ENCODE results near the gene ATXN2.

The ATXN2 gene

GRCh38 chr12:111455448-111456320, 143.4 kb downstream of the ATXN2 start:
- H3K27ac ChIP-seq (ENCODE audit: low read depth, low read length, poor library complexity, severe bottlenecking), result no peak overlapping the region
- H3K27me3 ChIP-seq (ENCODE audit: insufficient read depth, low read length), result no peaks in the 10 kb centered on the region
- H4K20me1 ChIP-seq (ENCODE audit: insufficient read depth, low read length), result no peaks in the 10 kb centered on the region
- no peak for TF ChIP-seq CTCF (IDR thresholded peaks at IDR 0.05; ENCODE audit: low read length)
- TF ChIP-seq EZH2 (IDR thresholded peaks at IDR 0.05; ENCODE audit: borderline replicate concordance, low read length), result no peak
- H3K36me3 ChIP-seq (ENCODE audit: insufficient read depth, low read length), result peaks cover 37% of the 10 kb centered on the region
- H2AFZ ChIP-seq (ENCODE audit: low read length), result no peak overlapping the region
- H3K4me1 ChIP-seq (ENCODE audit: insufficient read depth, low read length, severe bottlenecking), result no peaks in the 10 kb centered on the region
- H3K4me2 ChIP-seq (ENCODE audit: low read length), result no peak overlapping the region
- H3F3A ChIP-seq (ENCODE audit: insufficient read depth, low read length), result no peaks in the 10 kb centered on the region
- no peaks in the 10 kb centered on the region for H3K79me2 ChIP-seq (ENCODE audit: insufficient read depth, low read length)
- no peaks in the 10 kb centered on the region for H3K9me2 ChIP-seq (ENCODE audit: low read depth, low read length)
- H3K9me3 ChIP-seq (ENCODE audit: low read length), result no peaks in the 10 kb centered on the region
- no peak overlapping the region for H3K9ac ChIP-seq (ENCODE audit: low read length)
- no peak overlapping the region for H3K4me3 ChIP-seq (ENCODE audit: low read depth, low read length, poor library complexity, severe bottlenecking)

- H3K36me3 ChIP-seq (ENCODE audit: insufficient read depth, low read length), result peaks cover 41% of the 10 kb centered on the region
These were observed 144.2 kb downstream of the ATXN2 start for GRCh38 chr12:111454716-111455447.

GRCh38 chr12:111454311-111454710, 144.8 kb downstream of the ATXN2 start:
- H3K36me3 ChIP-seq (ENCODE audit: insufficient read depth, low read length), result peaks cover 41% of the 10 kb centered on the region

More at GRCh38 chr12:111454716-111455447, 144.2 kb downstream of the ATXN2 start:
- Histone ChIP-seq H4K20me1 (ENCODE audit: insufficient read depth, low read length) (no peaks in the 10 kb centered on the region), H3K9me3 (ENCODE audit: low read length) (no peaks in the 10 kb centered on the region), H3F3A (ENCODE audit: insufficient read depth, low read length) (no peaks in the 10 kb centered on the region), H3K9ac (ENCODE audit: low read length) (no peak overlapping the region), H3K79me2 (ENCODE audit: insufficient read depth, low read length) (no peaks in the 10 kb centered on the region), H3K4me2 (ENCODE audit: low read length) (no peak overlapping the region), H2AFZ (ENCODE audit: low read length) (no peak overlapping the region), H3K4me3 (ENCODE audit: low read depth, low read length, poor library complexity, severe bottlenecking) (no peak overlapping the region), H3K9me2 (ENCODE audit: low read depth, low read length) (no peaks in the 10 kb centered on the region), H3K27me3 (ENCODE audit: insufficient read depth, low read length) (no peaks in the 10 kb centered on the region), H3K27ac (ENCODE audit: low read depth, low read length, poor library complexity, severe bottlenecking) (no peak overlapping the region), H3K4me1 (ENCODE audit: insufficient read depth, low read length, severe bottlenecking) (no peaks in the 10 kb centered on the region)
- TF ChIP-seq CTCF (IDR thresholded peaks at IDR 0.05; ENCODE audit: low read length) (no peak), EZH2 (IDR thresholded peaks at IDR 0.05; ENCODE audit: borderline replicate concordance, low read length) (no peak)

More at GRCh38 chr12:111454311-111454710, 144.8 kb downstream of the ATXN2 start:
- no peaks in the 10 kb centered on the region for H4K20me1 ChIP-seq (ENCODE audit: insufficient read depth, low read length)
- no peak overlapping the region for H3K4me3 ChIP-seq (ENCODE audit: low read depth, low read length, poor library complexity, severe bottlenecking)
- H3K27ac ChIP-seq (ENCODE audit: low read depth, low read length, poor library complexity, severe bottlenecking), result no peak overlapping the region
- TF ChIP-seq EZH2 (IDR thresholded peaks at IDR 0.05; ENCODE audit: borderline replicate concordance, low read length) (no peak), CTCF (IDR thresholded peaks at IDR 0.05; ENCODE audit: low read length) (no peak)
- no peak overlapping the region for H2AFZ ChIP-seq (ENCODE audit: low read length)
- no peaks in the 10 kb centered on the region for H3K79me2 ChIP-seq (ENCODE audit: insufficient read depth, low read length)
- no peaks in the 10 kb centered on the region for H3K4me1 ChIP-seq (ENCODE audit: insufficient read depth, low read length, severe bottlenecking)
- H3K9ac ChIP-seq (ENCODE audit: low read length), result no peak overlapping the region
- H3K9me3 ChIP-seq (ENCODE audit: low read length), result no peaks in the 10 kb centered on the region
- no peak overlapping the region for H3K4me2 ChIP-seq (ENCODE audit: low read length)
- no peaks in the 10 kb centered on the region for H3K27me3 ChIP-seq (ENCODE audit: insufficient read depth, low read length)
- H3K9me2 ChIP-seq (ENCODE audit: low read depth, low read length), result no peaks in the 10 kb centered on the region
- no peaks in the 10 kb centered on the region for H3F3A ChIP-seq (ENCODE audit: insufficient read depth, low read length)
